Mesodermal cell (in vitro differentiated cells): Measurements from ENCODE around the gene MDFIC.

Experiments
- H3K27ac ChIP-seq: 2 replicates; pipeline ENCODE4 v1.7.0; 2013; ENCODE audit warnings: mild to moderate bottlenecking, low read depth, low read length, moderate library complexity; ENCODE audit not compliant: severe bottlenecking
- H3K36me3 ChIP-seq: 2 replicates; pipeline ENCODE4 v1.7.1; 2013; ENCODE audit warnings: mild to moderate bottlenecking, low read length, moderate library complexity; ENCODE audit not compliant: control insufficient read depth, insufficient read depth
- H3K4me1 ChIP-seq: one replicate; pipeline ENCODE4 v1.7.1; 2013; ENCODE audit warnings: mild to moderate bottlenecking, low read length; ENCODE audit not compliant: insufficient read depth, control insufficient read depth, poor library complexity, severe bottlenecking
- H3K4me3 ChIP-seq: 2 replicates; pipeline ENCODE4 v1.7.0; 2013; ENCODE audit warnings: low read length, control low read depth, mild to moderate bottlenecking; ENCODE audit not compliant: insufficient read depth, poor library complexity, severe bottlenecking; ENCODE audit errors: extremely low read depth
- H3K9me3 ChIP-seq: 2 replicates; pipeline ENCODE4 v1.7.1; 2013; ENCODE audit warnings: mild to moderate bottlenecking, low read length, moderate library complexity; ENCODE audit not compliant: control insufficient read depth
- WGBS, 2 experiments: methylation state at CpG; one replicate each; pipeline ENCODE4 v1.1.5; 2013; ENCODE audit warnings: missing lambda C conversion rate in 2 of 2; ENCODE audit not compliant: insufficient coverage in 2 of 2; 5-methylcytosine and 5-hydroxymethylcytosine counted together

MDFIC gene

DNA sequence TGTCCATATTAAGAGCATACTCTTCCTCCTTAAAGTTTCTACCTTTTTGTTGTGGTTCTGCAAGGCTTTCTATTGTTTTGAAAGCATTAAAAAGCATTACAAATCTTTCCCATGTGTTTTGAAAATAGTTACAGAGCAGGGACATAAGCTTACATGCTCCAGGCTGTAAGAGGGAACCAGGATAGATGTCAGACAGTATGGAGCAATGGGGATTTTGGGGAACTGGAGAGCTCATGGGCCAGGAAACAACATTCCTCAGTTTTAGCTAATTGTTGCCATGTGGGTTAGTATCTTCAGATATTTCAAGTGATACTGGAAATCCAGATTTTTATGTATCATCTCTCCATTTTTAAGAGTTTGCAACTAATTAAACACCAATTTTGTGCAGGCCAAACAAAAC, 3.5 kb downstream of the MDFIC start:
- H3K4me1 ChIP-seq, result peaks cover 10% of the 10 kb centered on the region
- peaks cover 14% of the 10 kb centered on the region for H3K36me3 ChIP-seq
- H3K4me3 ChIP-seq, result no peak overlapping the region
- H3K27ac ChIP-seq, result no peak overlapping the region
- H3K9me3 ChIP-seq, result no peaks in the 10 kb centered on the region

GRCh38 chr7:114928060-114928459, 6.2 kb downstream of the MDFIC start:
- WGBS, 2 experiments, result 100% methylated on average over 1 of the region's 2 CpGs
- Histone ChIP-seq H3K36me3 (peaks cover 14% of the 10 kb centered on the region), H3K27ac (no peak overlapping the region), H3K9me3 (no peaks in the 10 kb centered on the region), H3K4me3 (no peak overlapping the region), H3K4me1 (peaks cover 11% of the 10 kb centered on the region)

- 31 to 35% methylated on average over 1 of the region's 1 CpG for WGBS, 2 experiments
- H3K4me1 ChIP-seq, result peaks cover 11% of the 10 kb centered on the region
- peak overlapping the region; percentile 57 for H3K27ac ChIP-seq
Measured at GRCh38 chr7:114929570-114929969, 7.7 kb downstream of the MDFIC start.

GRCh38 chr7:114930107-114930661, 8.3 kb downstream of the MDFIC start:
- Histone ChIP-seq H3K36me3 (peaks cover 14% of the 10 kb centered on the region), H3K9me3 (no peaks in the 10 kb centered on the region), H3K4me3 (no peak overlapping the region), H3K27ac (peak overlapping the region; percentile 57), H3K4me1 (peaks cover 15% of the 10 kb centered on the region)
- 22 to 34% methylated on average over 3 of the region's 4 CpGs for WGBS, 2 experiments

More at GRCh38 chr7:114929570-114929969, 7.7 kb downstream of the MDFIC start:
- Histone ChIP-seq H3K9me3 (no peaks in the 10 kb centered on the region), H3K36me3 (peaks cover 14% of the 10 kb centered on the region), H3K4me3 (no peak overlapping the region)

- Histone ChIP-seq H3K4me1 (peaks cover 15% of the 10 kb centered on the region), H3K36me3 (peaks cover 14% of the 10 kb centered on the region), H3K4me3 (no peak overlapping the region), H3K9me3 (no peaks in the 10 kb centered on the region), H3K27ac (no peak overlapping the region)
- WGBS, 2 experiments, result 29 to 58% methylated on average over 1 to 2 of the region's 6 CpGs
Measured at GRCh38 chr7:114930829-114931655, 9.1 kb downstream of the MDFIC start.

GRCh38 chr7:114931656-114932011, 9.7 kb downstream of the MDFIC start:
- peaks cover 9% of the 10 kb centered on the region for H3K36me3 ChIP-seq
- H3K27ac ChIP-seq, result no peak overlapping the region
- peaks cover 15% of the 10 kb centered on the region for H3K4me1 ChIP-seq
- WGBS, 2 experiments, result 85 to 90% methylated on average over 4 to 5 of the region's 9 CpGs
- no peaks in the 10 kb centered on the region for H3K9me3 ChIP-seq
- H3K4me3 ChIP-seq, result no peak overlapping the region

- peaks cover 15% of the 10 kb centered on the region for H3K4me1 ChIP-seq
- H3K27ac ChIP-seq, result no peak overlapping the region
- 100% methylated on average over 1 of the region's 5 CpGs; no CpG with 5 or more reads in 1 of the 2 experiments for WGBS, 2 experiments
- peaks cover 4% of the 10 kb centered on the region for H3K36me3 ChIP-seq
- H3K9me3 ChIP-seq, result no peaks in the 10 kb centered on the region
- H3K4me3 ChIP-seq, result no peak overlapping the region
Measured at GRCh38 chr7:114932991-114933390, 11.1 kb downstream of the MDFIC start.

DNA sequence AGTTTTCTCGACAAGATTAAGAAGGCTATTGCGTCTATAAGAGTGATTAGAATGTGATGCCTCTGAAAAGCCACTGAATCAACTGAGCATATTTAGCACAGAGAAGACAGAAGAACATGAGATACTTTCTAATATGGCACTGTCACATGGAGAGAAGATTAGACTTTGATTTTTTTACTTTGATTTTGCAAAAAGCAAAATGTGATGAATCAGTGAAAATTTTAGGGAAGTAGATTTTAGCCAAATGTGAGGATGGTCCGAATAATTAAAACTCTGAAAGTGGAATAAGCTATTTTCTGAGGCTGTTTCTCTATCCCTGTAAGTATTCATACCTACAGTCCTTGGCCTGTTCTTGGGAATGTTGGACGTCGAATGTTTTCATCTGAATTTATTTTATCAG, 11.8 kb downstream of the MDFIC start:
- WGBS, 2 experiments, result 93% methylated on average over 3 of the region's 5 CpGs; no CpG with 5 or more reads in 1 of the 2 experiments
- no peaks in the 10 kb centered on the region for H3K9me3 ChIP-seq
- no peak overlapping the region for H3K4me3 ChIP-seq
- H3K4me1 ChIP-seq, result peaks cover 15% of the 10 kb centered on the region
- H3K27ac ChIP-seq, result no peak overlapping the region
- H3K36me3 ChIP-seq, result no peaks in the 10 kb centered on the region

GRCh38 chr7:114934086-114934485, 12.2 kb downstream of the MDFIC start:
- Histone ChIP-seq H3K9me3 (no peaks in the 10 kb centered on the region), H3K4me1 (peaks cover 15% of the 10 kb centered on the region), H3K27ac (no peak overlapping the region), H3K4me3 (no peak overlapping the region), H3K36me3 (no peaks in the 10 kb centered on the region)
- no CpG with 5 or more reads among the region's 1 CpG for WGBS, 2 experiments

- no peaks in the 10 kb centered on the region for H3K9me3 ChIP-seq
- no peak overlapping the region for H3K4me3 ChIP-seq
- H3K4me1 ChIP-seq, result peaks cover 13% of the 10 kb centered on the region
- H3K36me3 ChIP-seq, result no peaks in the 10 kb centered on the region
- no peak overlapping the region for H3K27ac ChIP-seq
Measured at GRCh38 chr7:114934713-114935112, 12.8 kb downstream of the MDFIC start.

DNA sequence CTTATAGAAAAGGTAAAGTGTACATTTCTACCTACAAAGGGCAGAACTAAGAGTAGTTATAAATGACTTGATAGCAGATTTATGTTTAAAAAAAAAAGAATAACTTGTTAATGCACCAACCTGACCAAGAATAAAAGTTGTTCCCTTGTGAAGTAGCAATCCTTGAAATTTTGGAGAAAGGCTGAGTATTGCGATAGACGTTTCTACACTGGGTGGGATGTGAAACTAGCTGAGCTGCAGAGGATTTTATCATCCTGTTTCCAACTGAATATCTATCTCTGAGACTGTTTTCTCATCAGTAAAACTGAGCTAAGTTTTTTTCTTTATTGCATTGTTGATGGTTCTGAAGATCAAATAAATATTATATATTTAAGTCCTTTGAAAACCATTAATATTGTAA, 14.6 kb downstream of the MDFIC start:
- no peaks in the 10 kb centered on the region for H3K9me3 ChIP-seq
- H3K27ac ChIP-seq, result no peak overlapping the region
- no peak overlapping the region for H3K4me3 ChIP-seq
- H3K36me3 ChIP-seq, result peaks cover 6% of the 10 kb centered on the region
- peaks cover 4% of the 10 kb centered on the region for H3K4me1 ChIP-seq
- WGBS, 2 experiments, result 100% methylated on average over 2 of the region's 2 CpGs; no CpG with 5 or more reads in 1 of the 2 experiments
